ENCODE results near the gene HELZ. TPM values are rescaled to one million over a fixed set of nuclear protein-coding genes. Genes with fewer than 3 reads are reported as not detected.

The HELZ gene
- total and polyA plus RNA-seq, 2 donors (not counting 1 experiment from before 2014, with no cell fraction given), result 10.4 to 97.8 TPM

- DNase-seq, result no peak
- CTCF ChIA-PET, result interaction anchor here (0.7 kb wide), 1 partner anchor 1084 kb away, joined by 3 read pairs; no protein-coding TSS in a partner anchor
- POLR2A ChIA-PET, result no interaction called here
- Histone ChIP-seq H3K4me1 (ENCODE audit: control insufficient read depth in 2 of 2, insufficient read depth in 2 of 2, low read length in 2 of 2) (no peaks in the 10 kb centered on the region), H4K20me1 (ENCODE audit: control insufficient read depth, insufficient read depth, low read length, poor library complexity, severe bottlenecking) (peaks cover 26% of the 10 kb centered on the region), H3K79me2 (ENCODE audit: control insufficient read depth, insufficient read depth, low read length) (peaks cover 16% of the 10 kb centered on the region), H3K9ac (ENCODE audit: low read length) (no peak overlapping the region), H3K27me3 (replicated peaks in 1 of 4; ENCODE audit: control extremely low read depth in 1 of 4, control insufficient read depth in 3 of 4, insufficient read depth in 4 of 4, low read length in 3 of 4) (no peaks in the 10 kb centered on the region), H3K27ac (ENCODE audit: low read length in 2 of 2) (no peak overlapping the region), H3K4me2 (replicated peaks; ENCODE audit: low read depth, low read length, poor library complexity, severe bottlenecking) (no peak overlapping the region), H3K9me3 (ENCODE audit: control extremely low read depth in 1 of 3, control insufficient read depth in 2 of 3, insufficient read depth in 1 of 3, low read length in 2 of 3) (no peaks in the 10 kb centered on the region), H2AFZ (ENCODE audit: insufficient read depth, low read depth, low read length, poor library complexity, severe bottlenecking) (no peak overlapping the region), H3K36me3 (replicated peaks in 1 of 2; ENCODE audit: control extremely low read depth in 1 of 2, control insufficient read depth in 1 of 2, extremely low read depth in 1 of 2, insufficient read depth in 2 of 2, low read length in 1 of 2) (peaks cover 0 to 31% of the 10 kb centered on the region in 2 experiments), H3K4me3 (ENCODE audit: control extremely low read depth in 1 of 5, extremely low read depth in 1 of 5, insufficient read depth in 1 of 5, low read depth in 2 of 5, low read length in 4 of 5) (no peak overlapping the region)
- no peak overlapping the region for H3K4me3 Mint-ChIP-seq
- ATAC-seq (ENCODE audit: low read depth), result no peak
- H3K27ac Mint-ChIP-seq, result no peak overlapping the region
- no peaks in the 10 kb centered on the region for H3K9me3 Mint-ChIP-seq (ENCODE audit: insufficient read depth)
- no peaks in the 10 kb centered on the region for H3K4me1 Mint-ChIP-seq
- TF ChIP-seq, protein P1, sequence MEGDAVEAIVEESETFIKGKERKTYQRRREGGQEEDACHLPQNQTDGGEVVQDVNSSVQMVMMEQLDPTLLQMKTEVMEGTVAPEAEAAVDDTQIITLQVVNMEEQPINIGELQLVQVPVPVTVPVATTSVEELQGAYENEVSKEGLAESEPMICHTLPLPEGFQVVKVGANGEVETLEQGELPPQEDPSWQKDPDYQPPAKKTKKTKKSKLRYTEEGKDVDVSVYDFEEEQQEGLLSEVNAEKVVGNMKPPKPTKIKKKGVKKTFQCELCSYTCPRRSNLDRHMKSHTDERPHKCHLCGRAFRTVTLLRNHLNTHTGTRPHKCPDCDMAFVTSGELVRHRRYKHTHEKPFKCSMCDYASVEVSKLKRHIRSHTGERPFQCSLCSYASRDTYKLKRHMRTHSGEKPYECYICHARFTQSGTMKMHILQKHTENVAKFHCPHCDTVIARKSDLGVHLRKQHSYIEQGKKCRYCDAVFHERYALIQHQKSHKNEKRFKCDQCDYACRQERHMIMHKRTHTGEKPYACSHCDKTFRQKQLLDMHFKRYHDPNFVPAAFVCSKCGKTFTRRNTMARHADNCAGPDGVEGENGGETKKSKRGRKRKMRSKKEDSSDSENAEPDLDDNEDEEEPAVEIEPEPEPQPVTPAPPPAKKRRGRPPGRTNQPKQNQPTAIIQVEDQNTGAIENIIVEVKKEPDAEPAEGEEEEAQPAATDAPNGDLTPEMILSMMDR (IDR thresholded peaks at IDR 0.05), result no peak
- no peak for TF ChIP-seq EZH2 (IDR thresholded peaks at IDR 0.05; ENCODE audit: borderline replicate concordance, insufficient read depth, low read depth, low read length, poor library complexity, severe bottlenecking)
- WGBS (ENCODE audit: insufficient coverage), result 100% methylated on average over 2 of the region's 5 CpGs
- no peaks in the 10 kb centered on the region for H3K27me3 Mint-ChIP-seq
- intact Hi-C loops (cut with micrococcal nuclease), result no loop called here
Measured at GRCh38 chr17:67092291-67092690, 152.7 kb downstream of the HELZ start.

- Histone ChIP-seq H3K9me3 (ENCODE audit: control extremely low read depth in 1 of 3, control insufficient read depth in 2 of 3, insufficient read depth in 1 of 3, low read length in 2 of 3) (no peaks in the 10 kb centered on the region), H3K4me1 (ENCODE audit: control insufficient read depth in 2 of 2, insufficient read depth in 2 of 2, low read length in 2 of 2) (no peaks in the 10 kb centered on the region), H3K27me3 (replicated peaks in 1 of 4; ENCODE audit: control extremely low read depth in 1 of 4, control insufficient read depth in 3 of 4, insufficient read depth in 4 of 4, low read length in 3 of 4) (no peaks in the 10 kb centered on the region), H2AFZ (ENCODE audit: insufficient read depth, low read depth, low read length, poor library complexity, severe bottlenecking) (no peak overlapping the region), H3K4me3 (ENCODE audit: control extremely low read depth in 1 of 5, extremely low read depth in 1 of 5, insufficient read depth in 1 of 5, low read depth in 2 of 5, low read length in 4 of 5) (no peak overlapping the region), H4K20me1 (ENCODE audit: control insufficient read depth, insufficient read depth, low read length, poor library complexity, severe bottlenecking) (peaks cover 26% of the 10 kb centered on the region), H3K9ac (ENCODE audit: low read length) (no peak overlapping the region), H3K4me2 (replicated peaks; ENCODE audit: low read depth, low read length, poor library complexity, severe bottlenecking) (no peak overlapping the region), H3K36me3 (replicated peaks in 1 of 2; ENCODE audit: control extremely low read depth in 1 of 2, control insufficient read depth in 1 of 2, extremely low read depth in 1 of 2, insufficient read depth in 2 of 2, low read length in 1 of 2) (peaks cover 0 to 31% of the 10 kb centered on the region in 2 experiments), H3K79me2 (ENCODE audit: control insufficient read depth, insufficient read depth, low read length) (peaks cover 12% of the 10 kb centered on the region), H3K27ac (ENCODE audit: low read length in 2 of 2) (no peak overlapping the region)
- TF ChIP-seq EZH2 (IDR thresholded peaks at IDR 0.05; ENCODE audit: borderline replicate concordance, insufficient read depth, low read depth, low read length, poor library complexity, severe bottlenecking), result no peak
- TF ChIP-seq, protein P1 (IDR thresholded peaks at IDR 0.05), result no peak
- no peak overlapping the region for H3K4me3 Mint-ChIP-seq
- POLR2A ChIA-PET, result no interaction called here
- DNase-seq (no peak), ATAC-seq (ENCODE audit: low read depth) (no peak)
- CTCF ChIA-PET, result interaction anchor here (1.5 kb wide), 1 partner anchor 8 kb away, joined by 4 read pairs; no protein-coding TSS in a partner anchor
- H3K4me1 Mint-ChIP-seq, result no peaks in the 10 kb centered on the region
- no peaks in the 10 kb centered on the region for H3K27me3 Mint-ChIP-seq
- H3K9me3 Mint-ChIP-seq (ENCODE audit: insufficient read depth), result no peaks in the 10 kb centered on the region
- no peak overlapping the region for H3K27ac Mint-ChIP-seq
- intact Hi-C loops (cut with micrococcal nuclease), result no loop called here
Measured at GRCh38 chr17:67090341-67090740, 154.7 kb downstream of the HELZ start.

All from B cell (primary cell).